GM23338 (cell line): ENCODE data around the gene AKR1B1. TPM values are rescaled to one million over a fixed set of nuclear protein-coding genes. Genes with fewer than 3 reads are reported as not detected.

Experiments used
- ATAC-seq: fragments of 200-7000 bp; cut with Tn5 transposase; 3 replicates; pipeline ENCODE4 v1.9.1; 2020
- DNase-seq: peaks from one replicate; pipeline ENCODE4 v3.0.0-alpha.2; 2015; ENCODE audit warnings: low spot score
- H2AFZ ChIP-seq: fragments of 200-600 bp; sonication (generic); 2 replicates; pipeline ENCODE4 v1.8.0; 2016; ENCODE audit warnings: antibody characterized with exemption, mild to moderate bottlenecking, moderate library complexity
- H3F3A ChIP-seq: fragments of 200-600 bp; sonication (generic); replicated peaks from 2 replicates; pipeline ENCODE4 v1.8.0; 2017; ENCODE audit warnings: antibody characterized with exemption, mixed run types, low read depth
- H3K27ac ChIP-seq: fragments of 200-600 bp; sonication (generic); 2 replicates; pipeline ENCODE4 v1.6.1; 2016; ENCODE audit warnings: low read depth
- H3K27me3 ChIP-seq: fragments of 200-600 bp; sonication (generic); 2 replicates; pipeline ENCODE4 v1.8.0; 2016; ENCODE audit warnings: mild to moderate bottlenecking, mixed run types, moderate library complexity; ENCODE audit not compliant: insufficient read depth
- H3K36me3 ChIP-seq: fragments of 200-600 bp; sonication (generic); 2 replicates; pipeline ENCODE4 v1.8.0; 2016; ENCODE audit warnings: mild to moderate bottlenecking; ENCODE audit not compliant: insufficient read depth
- H3K4me1 ChIP-seq: fragments of 200-600 bp; sonication (generic); 2 replicates; pipeline ENCODE4 v1.8.0; 2016; ENCODE audit warnings: mild to moderate bottlenecking, moderate library complexity; ENCODE audit not compliant: insufficient read depth
- H3K4me2 ChIP-seq: fragments of 200-600 bp; sonication (generic); 2 replicates; pipeline ENCODE4 v1.7.1; 2017; ENCODE audit warnings: mixed run types
- H3K4me3 ChIP-seq: fragments of 200-600 bp; sonication (generic); 2 replicates; pipeline ENCODE4 v1.6.1; 2016; ENCODE audit warnings: mixed run types
- H3K79me2 ChIP-seq: fragments of 200-600 bp; sonication (generic); replicated peaks from 2 replicates; pipeline ENCODE4 v1.8.0; 2017; ENCODE audit warnings: mild to moderate bottlenecking; ENCODE audit not compliant: insufficient read depth
- H3K9me2 ChIP-seq: fragments of 200-600 bp; sonication (generic); 2 replicates; pipeline ENCODE4 v1.8.0; 2017; ENCODE audit not compliant: insufficient read depth
- H4K20me1 ChIP-seq: fragments of 200-600 bp; sonication (generic); replicated peaks from 2 replicates; pipeline ENCODE4 v1.8.0; 2017; ENCODE audit warnings: mild to moderate bottlenecking; ENCODE audit not compliant: insufficient read depth
- H3K27ac Mint-ChIP-seq: 2 replicates; pipeline ENCODE4 v1.8.0; 2020; ENCODE audit warnings: inconsistent platforms, mild to moderate bottlenecking, moderate library complexity, mixed read lengths
- H3K27me3 Mint-ChIP-seq: 3 replicates; pipeline ENCODE4 v1.8.0; 2022; ENCODE audit warnings: low read depth, mild to moderate bottlenecking, moderate library complexity, mixed read lengths, inconsistent platforms; ENCODE audit not compliant: insufficient read depth, poor library complexity
- H3K36me3 Mint-ChIP-seq: 3 replicates; pipeline ENCODE4 v1.8.0; 2021; ENCODE audit warnings: low read depth, mild to moderate bottlenecking, inconsistent platforms, moderate library complexity, mixed read lengths
- H3K4me1 Mint-ChIP-seq: 3 replicates; pipeline ENCODE4 v1.8.0; 2020; ENCODE audit warnings: mild to moderate bottlenecking, inconsistent platforms, mixed read lengths
- H3K4me3 Mint-ChIP-seq: 3 replicates; pipeline ENCODE4 v1.8.0; 2021; ENCODE audit warnings: moderate library complexity, mild to moderate bottlenecking, inconsistent platforms, mixed read lengths
- H3K9me3 Mint-ChIP-seq: 3 replicates; pipeline ENCODE4 v1.8.0; 2020; ENCODE audit warnings: moderate library complexity, mild to moderate bottlenecking, inconsistent platforms, mixed read lengths
- CREB1 ChIP-seq: fragments of 250-450 bp; sonication (Bioruptor Pico); IDR thresholded peaks from 2 replicates; pipeline ENCODE4 v1.5.0; 2020; ENCODE audit warnings: low read depth, mild to moderate bottlenecking, moderate library complexity
- EZH2 ChIP-seq: fragments of 200-600 bp; sonication (generic); IDR thresholded peaks from one replicate; pipeline ENCODE4 v1.8.0; 2017; ENCODE audit warnings: antibody characterized with exemption, mild to moderate bottlenecking, low read depth; ENCODE audit not compliant: unreplicated experiment
- EZH2phosphoT487 ChIP-seq: fragments of 200-600 bp; sonication (generic); IDR thresholded peaks from one replicate; pipeline ENCODE4 v1.8.1; 2018; ENCODE audit warnings: antibody characterized with exemption; ENCODE audit not compliant: unreplicated experiment
- JUNB ChIP-seq: IDR thresholded peaks from one replicate; pipeline ENCODE4 v1.6.1; 2016; ENCODE audit warnings: antibody characterized with exemption; ENCODE audit not compliant: unreplicated experiment
- NANOG ChIP-seq: IDR thresholded peaks from 2 replicates; pipeline ENCODE4 v1.6.1; 2016; ENCODE audit warnings: antibody characterized with exemption, borderline replicate concordance
- POLR2AphosphoS5 ChIP-seq: IDR thresholded peaks from 2 replicates; pipeline ENCODE4 v1.6.1; 2016; ENCODE audit warnings: antibody characterized with exemption, low read depth
- STAT1 ChIP-seq: IDR thresholded peaks from one replicate; pipeline ENCODE4 v1.6.1; 2016; ENCODE audit warnings: antibody characterized with exemption; ENCODE audit not compliant: unreplicated experiment
- ZNF114 ChIP-seq: fragments of 250-450 bp; sonication (Bioruptor Pico); IDR thresholded peaks from 2 replicates; pipeline ENCODE4 v1.5.0; 2020; ENCODE audit warnings: mild to moderate bottlenecking, moderate library complexity
- ZNF331 ChIP-seq: fragments of 250-450 bp; sonication (Bioruptor Pico); IDR thresholded peaks from 2 replicates; pipeline ENCODE4 v1.5.0; 2020; ENCODE audit warnings: low read depth, mild to moderate bottlenecking, moderate library complexity
- polyA plus RNA-seq: library from polyadenylated mRNA; unstranded; fragments of >200 nt; fragmentation: Nextera tagmentation; extraction: Ambion mirVana; gene quantifications from 2 replicates; pipeline ENCODE4 v1.2.1, GENCODE V29; 2016
- total RNA-seq: library from RNA; depleted of rRNA; stranded (reverse); fragments of >200 nt; shearing (Covaris generic); gene quantifications from 2 replicates; pipeline ENCODE4 v1.2.3, GENCODE V29; 2014
- TF ChIP-seq, protein P1 (sequence below): IDR thresholded peaks from 2 replicates; pipeline ENCODE4 v1.6.1; 2016; ENCODE audit warnings: antibody characterized with exemption
- TF ChIP-seq, protein P2 (sequence below): fragments of 250-450 bp; sonication (Bioruptor Pico); IDR thresholded peaks from 2 replicates; pipeline ENCODE4 v1.5.0; 2020; ENCODE audit warnings: mild to moderate bottlenecking, moderate library complexity
- TF ChIP-seq, protein P3 (sequence below): IDR thresholded peaks from one replicate; pipeline ENCODE4 v1.6.1; 2018; ENCODE audit warnings: antibody characterized with exemption; ENCODE audit not compliant: unreplicated experiment
- TF ChIP-seq, protein P4 (sequence below), 2 experiments: fragments of 200-600 bp in 1 of 2; sonication (generic) in 1 of 2; conservative IDR thresholded peaks; 2 replicates each; pipeline versions ENCODE4 v1.5.1 to v1.6.1; 2016 to 2017; ENCODE audit warnings: antibody characterized with exemption in 2 of 2, low read depth in 2 of 2, mild to moderate bottlenecking in 2 of 2, moderate library complexity in 1 of 2

Gene AKR1B1
- total and polyA plus RNA-seq, 2 experiments from 2014 or later: 132 to 154 TPM

DNA sequence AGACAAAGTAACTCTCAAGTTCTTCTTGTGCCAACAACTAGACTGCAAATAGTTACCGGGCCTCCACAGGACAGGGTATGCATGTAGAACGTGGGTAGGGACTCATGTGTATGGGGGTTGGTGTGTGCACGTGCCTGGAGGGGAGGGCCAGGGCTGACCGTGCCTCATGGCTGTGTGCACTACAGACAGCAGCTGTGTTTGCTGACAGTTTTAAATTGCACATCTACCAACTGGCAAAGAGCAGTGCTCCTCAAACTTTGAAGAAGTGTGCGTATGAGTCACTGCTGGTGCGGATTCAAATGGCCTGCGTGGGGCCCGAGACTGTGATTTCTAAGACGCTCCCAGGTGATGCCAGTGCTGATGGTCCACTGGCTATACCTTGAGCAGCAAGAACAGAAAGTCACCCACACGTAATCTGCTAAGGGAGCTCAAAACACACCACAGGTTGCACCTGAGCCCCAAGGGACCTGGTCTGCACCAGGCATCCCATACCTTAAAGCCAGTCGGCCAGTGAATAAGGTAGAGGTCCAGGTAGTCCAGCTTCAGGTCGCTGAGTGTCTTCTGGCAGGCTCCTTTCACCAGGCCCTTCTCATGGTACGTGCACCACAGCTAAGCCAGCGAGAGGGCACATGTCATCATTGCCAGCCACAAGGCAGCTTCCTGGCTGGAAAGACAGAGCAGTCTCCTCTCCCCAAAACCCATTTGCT is 8.5 kb downstream of the AKR1B1 start:
- Histone ChIP-seq H3K27me3 (no peaks in the 10 kb centered on the region), H3K4me3 (no peak overlapping the region), H3K79me2 (peaks cover 35% of the 10 kb centered on the region), H2AFZ (no peak overlapping the region), H4K20me1 (peaks cover 9% of the 10 kb centered on the region), H3K4me2 (no peak overlapping the region), H3K4me1 (no peaks in the 10 kb centered on the region), H3K9me2 (no peaks in the 10 kb centered on the region), H3K27ac (no peak overlapping the region), H3F3A (no peaks in the 10 kb centered on the region), H3K36me3 (peaks cover 29% of the 10 kb centered on the region; the same call in 1 of the 2 replicates)
- no peak for DNase-seq
- H3K36me3 Mint-ChIP-seq: peaks cover 64% of the 10 kb centered on the region
- peaks cover 13% of the 10 kb centered on the region; the same call in 2 of the 3 replicates for H3K4me1 Mint-ChIP-seq
- H3K4me3 Mint-ChIP-seq: no peak overlapping the region
- no peaks in the 10 kb centered on the region for H3K9me3 Mint-ChIP-seq
- ATAC-seq: no peak
- TF ChIP-seq NANOG (no peak), ZNF331 (CRISPR knock-in tag) (no peak), EZH2 (no peak), ZNF114 (CRISPR knock-in tag) (no peak), STAT1 (no peak), POLR2AphosphoS5 (no peak), JUNB (no peak), EZH2phosphoT487 (no peak), CREB1 (no peak)
- TF ChIP-seq, protein P1, sequence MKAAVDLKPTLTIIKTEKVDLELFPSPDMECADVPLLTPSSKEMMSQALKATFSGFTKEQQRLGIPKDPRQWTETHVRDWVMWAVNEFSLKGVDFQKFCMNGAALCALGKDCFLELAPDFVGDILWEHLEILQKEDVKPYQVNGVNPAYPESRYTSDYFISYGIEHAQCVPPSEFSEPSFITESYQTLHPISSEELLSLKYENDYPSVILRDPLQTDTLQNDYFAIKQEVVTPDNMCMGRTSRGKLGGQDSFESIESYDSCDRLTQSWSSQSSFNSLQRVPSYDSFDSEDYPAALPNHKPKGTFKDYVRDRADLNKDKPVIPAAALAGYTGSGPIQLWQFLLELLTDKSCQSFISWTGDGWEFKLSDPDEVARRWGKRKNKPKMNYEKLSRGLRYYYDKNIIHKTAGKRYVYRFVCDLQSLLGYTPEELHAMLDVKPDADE: no peak
- TF ChIP-seq, protein P2, sequence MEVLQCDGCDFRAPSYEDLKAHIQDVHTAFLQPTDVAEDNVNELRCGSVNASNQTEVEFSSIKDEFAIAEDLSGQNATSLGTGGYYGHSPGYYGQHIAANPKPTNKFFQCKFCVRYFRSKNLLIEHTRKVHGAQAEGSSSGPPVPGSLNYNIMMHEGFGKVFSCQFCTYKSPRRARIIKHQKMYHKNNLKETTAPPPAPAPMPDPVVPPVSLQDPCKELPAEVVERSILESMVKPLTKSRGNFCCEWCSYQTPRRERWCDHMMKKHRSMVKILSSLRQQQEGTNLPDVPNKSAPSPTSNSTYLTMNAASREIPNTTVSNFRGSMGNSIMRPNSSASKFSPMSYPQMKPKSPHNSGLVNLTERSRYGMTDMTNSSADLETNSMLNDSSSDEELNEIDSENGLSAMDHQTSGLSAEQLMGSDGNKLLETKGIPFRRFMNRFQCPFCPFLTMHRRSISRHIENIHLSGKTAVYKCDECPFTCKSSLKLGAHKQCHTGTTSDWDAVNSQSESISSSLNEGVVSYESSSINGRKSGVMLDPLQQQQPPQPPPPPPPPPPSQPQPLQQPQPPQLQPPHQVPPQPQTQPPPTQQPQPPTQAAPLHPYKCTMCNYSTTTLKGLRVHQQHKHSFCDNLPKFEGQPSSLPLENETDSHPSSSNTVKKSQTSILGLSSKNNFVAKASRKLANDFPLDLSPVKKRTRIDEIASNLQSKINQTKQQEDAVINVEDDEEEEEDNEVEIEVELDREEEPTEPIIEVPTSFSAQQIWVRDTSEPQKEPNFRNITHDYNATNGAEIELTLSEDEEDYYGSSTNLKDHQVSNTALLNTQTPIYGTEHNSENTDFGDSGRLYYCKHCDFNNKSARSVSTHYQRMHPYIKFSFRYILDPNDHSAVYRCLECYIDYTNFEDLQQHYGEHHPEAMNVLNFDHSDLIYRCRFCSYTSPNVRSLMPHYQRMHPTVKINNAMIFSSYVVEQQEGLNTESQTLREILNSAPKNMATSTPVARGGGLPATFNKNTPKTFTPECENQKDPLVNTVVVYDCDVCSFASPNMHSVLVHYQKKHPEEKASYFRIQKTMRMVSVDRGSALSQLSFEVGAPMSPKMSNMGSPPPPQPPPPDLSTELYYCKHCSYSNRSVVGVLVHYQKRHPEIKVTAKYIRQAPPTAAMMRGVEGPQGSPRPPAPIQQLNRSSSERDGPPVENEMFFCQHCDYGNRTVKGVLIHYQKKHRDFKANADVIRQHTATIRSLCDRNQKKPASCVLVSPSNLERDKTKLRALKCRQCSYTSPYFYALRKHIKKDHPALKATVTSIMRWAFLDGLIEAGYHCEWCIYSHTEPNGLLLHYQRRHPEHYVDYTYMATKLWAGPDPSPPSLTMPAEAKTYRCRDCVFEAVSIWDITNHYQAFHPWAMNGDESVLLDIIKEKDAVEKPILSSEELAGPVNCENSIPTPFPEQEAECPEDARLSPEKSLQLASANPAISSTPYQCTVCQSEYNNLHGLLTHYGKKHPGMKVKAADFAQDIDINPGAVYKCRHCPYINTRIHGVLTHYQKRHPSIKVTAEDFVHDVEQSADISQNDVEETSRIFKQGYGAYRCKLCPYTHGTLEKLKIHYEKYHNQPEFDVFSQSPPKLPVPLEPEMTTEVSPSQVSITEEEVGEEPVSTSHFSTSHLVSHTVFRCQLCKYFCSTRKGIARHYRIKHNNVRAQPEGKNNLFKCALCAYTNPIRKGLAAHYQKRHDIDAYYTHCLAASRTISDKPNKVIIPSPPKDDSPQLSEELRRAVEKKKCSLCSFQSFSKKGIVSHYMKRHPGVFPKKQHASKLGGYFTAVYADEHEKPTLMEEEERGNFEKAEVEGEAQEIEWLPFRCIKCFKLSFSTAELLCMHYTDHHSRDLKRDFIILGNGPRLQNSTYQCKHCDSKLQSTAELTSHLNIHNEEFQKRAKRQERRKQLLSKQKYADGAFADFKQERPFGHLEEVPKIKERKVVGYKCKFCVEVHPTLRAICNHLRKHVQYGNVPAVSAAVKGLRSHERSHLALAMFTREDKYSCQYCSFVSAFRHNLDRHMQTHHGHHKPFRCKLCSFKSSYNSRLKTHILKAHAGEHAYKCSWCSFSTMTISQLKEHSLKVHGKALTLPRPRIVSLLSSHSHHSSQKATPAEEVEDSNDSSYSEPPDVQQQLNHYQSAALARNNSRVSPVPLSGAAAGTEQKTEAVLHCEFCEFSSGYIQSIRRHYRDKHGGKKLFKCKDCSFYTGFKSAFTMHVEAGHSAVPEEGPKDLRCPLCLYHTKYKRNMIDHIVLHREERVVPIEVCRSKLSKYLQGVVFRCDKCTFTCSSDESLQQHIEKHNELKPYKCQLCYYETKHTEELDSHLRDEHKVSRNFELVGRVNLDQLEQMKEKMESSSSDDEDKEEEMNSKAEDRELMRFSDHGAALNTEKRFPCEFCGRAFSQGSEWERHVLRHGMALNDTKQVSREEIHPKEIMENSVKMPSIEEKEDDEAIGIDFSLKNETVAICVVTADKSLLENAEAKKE (CRISPR knock-in tag): no peak
- TF ChIP-seq, protein P3, sequence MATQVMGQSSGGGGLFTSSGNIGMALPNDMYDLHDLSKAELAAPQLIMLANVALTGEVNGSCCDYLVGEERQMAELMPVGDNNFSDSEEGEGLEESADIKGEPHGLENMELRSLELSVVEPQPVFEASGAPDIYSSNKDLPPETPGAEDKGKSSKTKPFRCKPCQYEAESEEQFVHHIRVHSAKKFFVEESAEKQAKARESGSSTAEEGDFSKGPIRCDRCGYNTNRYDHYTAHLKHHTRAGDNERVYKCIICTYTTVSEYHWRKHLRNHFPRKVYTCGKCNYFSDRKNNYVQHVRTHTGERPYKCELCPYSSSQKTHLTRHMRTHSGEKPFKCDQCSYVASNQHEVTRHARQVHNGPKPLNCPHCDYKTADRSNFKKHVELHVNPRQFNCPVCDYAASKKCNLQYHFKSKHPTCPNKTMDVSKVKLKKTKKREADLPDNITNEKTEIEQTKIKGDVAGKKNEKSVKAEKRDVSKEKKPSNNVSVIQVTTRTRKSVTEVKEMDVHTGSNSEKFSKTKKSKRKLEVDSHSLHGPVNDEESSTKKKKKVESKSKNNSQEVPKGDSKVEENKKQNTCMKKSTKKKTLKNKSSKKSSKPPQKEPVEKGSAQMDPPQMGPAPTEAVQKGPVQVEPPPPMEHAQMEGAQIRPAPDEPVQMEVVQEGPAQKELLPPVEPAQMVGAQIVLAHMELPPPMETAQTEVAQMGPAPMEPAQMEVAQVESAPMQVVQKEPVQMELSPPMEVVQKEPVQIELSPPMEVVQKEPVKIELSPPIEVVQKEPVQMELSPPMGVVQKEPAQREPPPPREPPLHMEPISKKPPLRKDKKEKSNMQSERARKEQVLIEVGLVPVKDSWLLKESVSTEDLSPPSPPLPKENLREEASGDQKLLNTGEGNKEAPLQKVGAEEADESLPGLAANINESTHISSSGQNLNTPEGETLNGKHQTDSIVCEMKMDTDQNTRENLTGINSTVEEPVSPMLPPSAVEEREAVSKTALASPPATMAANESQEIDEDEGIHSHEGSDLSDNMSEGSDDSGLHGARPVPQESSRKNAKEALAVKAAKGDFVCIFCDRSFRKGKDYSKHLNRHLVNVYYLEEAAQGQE: no peak
- TF ChIP-seq, protein P4, sequence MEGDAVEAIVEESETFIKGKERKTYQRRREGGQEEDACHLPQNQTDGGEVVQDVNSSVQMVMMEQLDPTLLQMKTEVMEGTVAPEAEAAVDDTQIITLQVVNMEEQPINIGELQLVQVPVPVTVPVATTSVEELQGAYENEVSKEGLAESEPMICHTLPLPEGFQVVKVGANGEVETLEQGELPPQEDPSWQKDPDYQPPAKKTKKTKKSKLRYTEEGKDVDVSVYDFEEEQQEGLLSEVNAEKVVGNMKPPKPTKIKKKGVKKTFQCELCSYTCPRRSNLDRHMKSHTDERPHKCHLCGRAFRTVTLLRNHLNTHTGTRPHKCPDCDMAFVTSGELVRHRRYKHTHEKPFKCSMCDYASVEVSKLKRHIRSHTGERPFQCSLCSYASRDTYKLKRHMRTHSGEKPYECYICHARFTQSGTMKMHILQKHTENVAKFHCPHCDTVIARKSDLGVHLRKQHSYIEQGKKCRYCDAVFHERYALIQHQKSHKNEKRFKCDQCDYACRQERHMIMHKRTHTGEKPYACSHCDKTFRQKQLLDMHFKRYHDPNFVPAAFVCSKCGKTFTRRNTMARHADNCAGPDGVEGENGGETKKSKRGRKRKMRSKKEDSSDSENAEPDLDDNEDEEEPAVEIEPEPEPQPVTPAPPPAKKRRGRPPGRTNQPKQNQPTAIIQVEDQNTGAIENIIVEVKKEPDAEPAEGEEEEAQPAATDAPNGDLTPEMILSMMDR (conservative IDR thresholded peaks at IDR 0.05; ENCODE audit: low read depth in 2 of 2): no peak
- peaks cover 4% of the 10 kb centered on the region for H3K27me3 Mint-ChIP-seq
- no peak overlapping the region for H3K27ac Mint-ChIP-seq
